HepG2 (cell line): ENCODE data around the gene MRPL27. TPM values are rescaled to one million over a fixed set of nuclear protein-coding genes. Genes with fewer than 3 reads are reported as not detected.
A peak's percentile ranks its signal among the peaks of the same experiment; 100 is the strongest.

Experiments
- CSRNP1 ChIP-seq: sonication (generic); formaldehyde crosslinking; IDR thresholded peaks from 2 replicates; pipeline ENCODE4 v1.8.1; 2023; ENCODE audit warnings: mild to moderate bottlenecking, missing genetic modification reagents
- LCORL ChIP-seq, 2 experiments: fragments of 450-650 bp in 1 of 2; sonication (generic) in 1 of 2; formaldehyde crosslinking in 1 of 2; IDR thresholded peaks; 2 replicates each; pipeline versions ENCODE4 v1.5.0 to v1.6.1; 2017 to 2020; ENCODE audit warnings: antibody characterized with exemption in 1 of 2, missing genetic modification reagents in 1 of 2
- NR1H2 ChIP-seq: sonication (generic); formaldehyde crosslinking; IDR thresholded peaks from 2 replicates; pipeline ENCODE4 v1.8.1; 2022; ENCODE audit warnings: low read depth, missing genetic modification reagents, borderline replicate concordance
- ONECUT2 ChIP-seq: sonication (generic); formaldehyde crosslinking; IDR thresholded peaks from 2 replicates; pipeline ENCODE4 v1.4.0; 2020; ENCODE audit warnings: missing genetic modification reagents
- TGIF2 ChIP-seq: IDR thresholded peaks from 2 replicates; pipeline ENCODE4 v1.6.1; 2016; ENCODE audit warnings: control low read depth, missing compliant biosample characterization
- YEATS4 ChIP-seq: sonication (generic); formaldehyde crosslinking; IDR thresholded peaks from 2 replicates; pipeline ENCODE4 v1.4.0; 2020; ENCODE audit warnings: missing genetic modification reagents, borderline replicate concordance
- ZBTB10 ChIP-seq: sonication (generic); formaldehyde crosslinking; IDR thresholded peaks from 2 replicates; pipeline ENCODE4 v1.4.0; 2020; ENCODE audit warnings: missing genetic modification reagents, borderline replicate concordance
- ZNF234 ChIP-seq: sonication (generic); formaldehyde crosslinking; conservative IDR thresholded peaks from 2 replicates; pipeline ENCODE4 v1.5.1; 2020; ENCODE audit warnings: mild to moderate bottlenecking, missing genetic modification reagents
- ZNF235 ChIP-seq: sonication (generic); formaldehyde crosslinking; IDR thresholded peaks from 2 replicates; pipeline ENCODE4 v1.8.1; 2023; ENCODE audit warnings: mild to moderate bottlenecking, missing genetic modification reagents, borderline replicate concordance
- ZNF354B ChIP-seq: sonication (generic); formaldehyde crosslinking; IDR thresholded peaks from 2 replicates; pipeline ENCODE4 v1.8.0; 2022; ENCODE audit warnings: mild to moderate bottlenecking, missing genetic modification reagents
- ZNF451 ChIP-seq: sonication (generic); formaldehyde crosslinking; IDR thresholded peaks from 2 replicates; pipeline ENCODE4 v1.5.0; 2020; ENCODE audit warnings: mild to moderate bottlenecking, missing genetic modification reagents
- ZNF512B ChIP-seq: sonication (generic); formaldehyde crosslinking; IDR thresholded peaks from 2 replicates; pipeline ENCODE4 v1.5.1; 2020; ENCODE audit warnings: missing genetic modification reagents, mild to moderate bottlenecking, borderline replicate concordance
- ZNF607 ChIP-seq: sonication (generic); formaldehyde crosslinking; IDR thresholded peaks from 2 replicates; pipeline ENCODE4 v1.5.1; 2020; ENCODE audit warnings: missing genetic modification reagents, mild to moderate bottlenecking, borderline replicate concordance
- ZSCAN12 ChIP-seq: sonication (generic); formaldehyde crosslinking; IDR thresholded peaks from 2 replicates; pipeline ENCODE4 v1.9.0; 2021; ENCODE audit warnings: mild to moderate bottlenecking, missing genetic modification reagents
- ZSCAN31 ChIP-seq: sonication (generic); formaldehyde crosslinking; IDR thresholded peaks from 2 replicates; pipeline ENCODE4 v1.5.0; 2020; ENCODE audit warnings: low read depth, mild to moderate bottlenecking, missing genetic modification reagents
- polyA plus RNA-seq, 8 experiments: library from polyadenylated mRNA; depleted of rRNA in 3 of 8; stranded (reverse) in 7 of 8; unstranded in 1 of 8; fragments of >200 nt; fragmentation: Illumina TruSeq in 4 of 8; extraction: Trizol in 4 of 8; gene quantifications; 2 replicates each; pipeline versions ENCODE4 v1.2.1 to v1.2.3, GENCODE V29; 2011 to 2016; ENCODE audit warnings: low read depth in 4 of 8, missing spikeins in 1 of 8, mixed read lengths in 1 of 8; ENCODE audit not compliant: insufficient read depth in 1 of 8
- total RNA-seq, 5 experiments: library from RNA; depleted of rRNA; stranded (reverse); fragments of >200 nt; fragmentation: Illumina TruSeq; extraction: Trizol; gene quantifications; 2 replicates each; pipeline ENCODE4 v1.2.3, GENCODE V29; 2016; ENCODE audit warnings: low read depth in 1 of 5
- TF ChIP-seq, protein P1 (sequence below): sonication (generic); formaldehyde crosslinking; IDR thresholded peaks from 2 replicates; pipeline ENCODE4 v1.5.0; 2020; ENCODE audit warnings: missing genetic modification reagents
- TF ChIP-seq, protein P2 (sequence below): IDR thresholded peaks from 2 replicates; pipeline ENCODE4 v1.6.1; 2012; ENCODE audit warnings: low read depth, low read length, improper control_type of control experiment
- TF ChIP-seq, protein P3 (sequence below): sonication (generic); formaldehyde crosslinking; IDR thresholded peaks from 2 replicates; pipeline ENCODE4 v1.8.0; 2022; ENCODE audit warnings: missing genetic modification reagents, mild to moderate bottlenecking, inconsistent platforms, borderline replicate concordance

MRPL27 gene
- total and polyA plus RNA-seq, 2 of the 13 experiments (the other 11 are each of a cell fraction or from before 2014, with no cell fraction given): 137 to 217 TPM

- TF ChIP-seq CSRNP1 (CRISPR knock-in tag) (no peak), ZNF607 (CRISPR knock-in tag) (no peak), LCORL (IDR thresholded peaks at IDR 0.05) (no peak), LCORL (CRISPR knock-in tag; IDR thresholded peaks at IDR 0.05) (no peak), ZNF235 (CRISPR knock-in tag) (no peak), ZSCAN12 (CRISPR knock-in tag) (no peak), ZSCAN31 (CRISPR knock-in tag) (peak; percentile 8; the same call in 1 of the 2 replicates), ZNF234 (no peak), ONECUT2 (no peak), ZNF512B (CRISPR knock-in tag) (no peak), TGIF2 (CRISPR knock-in tag) (no peak), ZNF451 (CRISPR knock-in tag) (no peak), YEATS4 (CRISPR knock-in tag) (no peak), NR1H2 (CRISPR knock-in tag) (no peak), ZBTB10 (CRISPR knock-in tag) (no peak), ZNF354B (CRISPR knock-in tag) (no peak)
- TF ChIP-seq, protein P1, sequence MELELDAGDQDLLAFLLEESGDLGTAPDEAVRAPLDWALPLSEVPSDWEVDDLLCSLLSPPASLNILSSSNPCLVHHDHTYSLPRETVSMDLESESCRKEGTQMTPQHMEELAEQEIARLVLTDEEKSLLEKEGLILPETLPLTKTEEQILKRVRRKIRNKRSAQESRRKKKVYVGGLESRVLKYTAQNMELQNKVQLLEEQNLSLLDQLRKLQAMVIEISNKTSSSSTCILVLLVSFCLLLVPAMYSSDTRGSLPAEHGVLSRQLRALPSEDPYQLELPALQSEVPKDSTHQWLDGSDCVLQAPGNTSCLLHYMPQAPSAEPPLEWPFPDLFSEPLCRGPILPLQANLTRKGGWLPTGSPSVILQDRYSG (CRISPR knock-in tag): no peak
- TF ChIP-seq, protein P2, sequence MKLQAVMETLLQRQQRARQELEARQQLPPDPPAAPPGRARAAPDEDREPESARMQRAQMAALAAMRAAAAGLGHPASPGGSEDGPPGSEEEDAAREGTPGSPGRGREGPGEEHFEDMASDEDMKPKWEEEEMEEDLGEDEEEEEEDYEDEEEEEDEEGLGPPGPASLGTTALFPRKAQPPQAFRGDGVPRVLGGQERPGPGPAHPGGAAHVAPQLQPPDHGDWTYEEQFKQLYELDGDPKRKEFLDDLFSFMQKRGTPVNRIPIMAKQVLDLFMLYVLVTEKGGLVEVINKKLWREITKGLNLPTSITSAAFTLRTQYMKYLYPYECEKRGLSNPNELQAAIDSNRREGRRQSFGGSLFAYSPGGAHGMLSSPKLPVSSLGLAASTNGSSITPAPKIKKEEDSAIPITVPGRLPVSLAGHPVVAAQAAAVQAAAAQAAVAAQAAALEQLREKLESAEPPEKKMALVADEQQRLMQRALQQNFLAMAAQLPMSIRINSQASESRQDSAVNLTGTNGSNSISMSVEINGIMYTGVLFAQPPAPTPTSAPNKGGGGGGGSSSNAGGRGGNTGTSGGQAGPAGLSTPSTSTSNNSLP: no peak
- TF ChIP-seq, protein P3, sequence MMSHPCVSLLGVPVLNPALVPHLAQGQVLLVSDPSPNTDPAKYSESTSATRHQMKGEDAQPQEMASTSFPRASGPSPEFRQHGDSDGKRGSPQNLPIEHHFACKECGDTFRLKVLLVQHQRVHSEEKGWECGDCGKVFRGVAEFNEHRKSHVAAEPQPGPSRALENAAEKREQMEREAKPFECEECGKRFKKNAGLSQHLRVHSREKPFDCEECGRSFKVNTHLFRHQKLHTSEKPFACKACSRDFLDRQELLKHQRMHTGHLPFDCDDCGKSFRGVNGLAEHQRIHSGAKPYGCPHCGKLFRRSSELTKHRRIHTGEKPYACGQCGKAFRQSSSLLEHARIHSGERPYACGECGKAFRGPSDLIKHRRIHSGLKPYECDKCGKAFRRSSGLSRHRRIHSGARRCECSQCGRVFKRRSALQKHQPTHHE (CRISPR knock-in tag): 0 out of 2 replicates have a peak, but pooled peaks have one; percentile 5
These were observed 694 bp downstream of the MRPL27 start (continued) for GRCh38 chr17:50372222-50372757.
